NB4 (cell line): ENCODE measurements around the gene ERBB4.

Experiments
- CTCF ChIP-seq: IDR thresholded peaks from one replicate; pipeline ENCODE4 v1.5.1; 2012; ENCODE audit warnings: low read depth, low read length
- MAX ChIP-seq: IDR thresholded peaks from 2 replicates; pipeline ENCODE4 v1.6.1; 2011; ENCODE audit warnings: low read depth, low read length
- POLR2A ChIP-seq: IDR thresholded peaks from 2 replicates; pipeline ENCODE4 v1.6.1; 2011; ENCODE audit warnings: mild to moderate bottlenecking; ENCODE audit not compliant: insufficient read length; ENCODE audit errors: extremely low read depth

GRCh38 chr2:211967234-211967633 lies 571.4 kb downstream of the ERBB4 start:
- TF ChIP-seq CTCF: no peak
- no peak for TF ChIP-seq POLR2A
- TF ChIP-seq MAX: no peak
